Parathyroid adenoma (tissue), 2 donors: ENCODE measurements around the gene GNA12.
"Not testable (repeated sequence)": the region's sequence is repeated elsewhere in the genome, so short reads cannot be mapped to it uniquely, and the experiment has no call there.

Source experiments
- H2AFZ ChIP-seq: fragments of 300-600 bp; sonication (generic); one replicate; pipeline ENCODE4 v1.7.0; 2017; ENCODE audit warnings: antibody characterized with exemption, mild to moderate bottlenecking
- H3K27ac ChIP-seq: fragments of 300-600 bp; sonication (generic); one replicate; pipeline ENCODE4 v1.7.0; 2017
- H3K27me3 ChIP-seq: fragments of 300-600 bp; sonication (generic); one replicate; pipeline ENCODE4 v1.7.0; 2017; ENCODE audit warnings: low read length; ENCODE audit not compliant: control insufficient read depth, insufficient read depth
- H3K36me3 ChIP-seq: fragments of 300-600 bp; sonication (generic); one replicate; pipeline ENCODE4 v1.7.0; 2017; ENCODE audit warnings: low read length; ENCODE audit not compliant: control insufficient read depth, insufficient read depth
- H3K4me1 ChIP-seq: fragments of 300-600 bp; sonication (generic); one replicate; pipeline ENCODE4 v1.7.0; 2017; ENCODE audit warnings: control low read depth
- H3K4me2 ChIP-seq: fragments of 300-600 bp; sonication (generic); one replicate; pipeline ENCODE4 v1.7.0; 2017; ENCODE audit warnings: low read length
- H3K4me3 ChIP-seq: fragments of 300-600 bp; sonication (generic); one replicate; pipeline ENCODE4 v1.7.0; 2017; ENCODE audit warnings: low read depth, low read length
- H3K79me2 ChIP-seq: fragments of 300-600 bp; sonication (generic); one replicate; pipeline ENCODE4 v1.7.0; 2017; ENCODE audit warnings: control low read depth
- H3K9ac ChIP-seq: fragments of 300-600 bp; sonication (generic); one replicate; pipeline ENCODE4 v1.7.0; 2017; ENCODE audit warnings: mild to moderate bottlenecking
- H3K9me3 ChIP-seq: fragments of 300-600 bp; sonication (generic); one replicate; pipeline ENCODE4 v1.7.0; 2017; ENCODE audit warnings: low read length; ENCODE audit not compliant: control insufficient read depth
- TF ChIP-seq, protein P1 (sequence below): fragments of 300-600 bp; sonication (generic); IDR thresholded peaks from one replicate; pipeline ENCODE4 v1.7.0; 2017; ENCODE audit warnings: antibody characterized with exemption, mild to moderate bottlenecking
- donor health status: primary hyperparathyroidism.

GNA12 gene

DNA sequence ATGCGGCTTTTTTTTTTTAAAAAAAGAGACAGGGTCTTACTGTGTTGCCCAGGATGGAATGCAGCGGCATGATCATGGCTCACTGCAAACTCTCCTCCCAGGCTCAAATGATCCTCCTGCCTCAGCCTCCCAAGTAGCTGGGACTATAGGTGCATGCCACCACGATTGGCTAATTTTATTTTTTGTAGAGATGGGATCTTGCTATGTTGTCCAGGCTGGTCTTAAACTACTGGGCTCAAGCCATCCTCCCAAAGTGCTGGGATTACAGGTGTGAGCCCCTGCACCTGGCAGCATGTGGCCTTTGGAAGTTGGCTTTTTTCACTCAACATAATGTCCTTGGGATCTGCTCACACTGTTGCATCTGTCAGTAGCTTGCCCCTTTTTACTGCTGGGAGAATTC is 91.0 kb downstream of the GNA12 start:
- TF ChIP-seq, protein P1, sequence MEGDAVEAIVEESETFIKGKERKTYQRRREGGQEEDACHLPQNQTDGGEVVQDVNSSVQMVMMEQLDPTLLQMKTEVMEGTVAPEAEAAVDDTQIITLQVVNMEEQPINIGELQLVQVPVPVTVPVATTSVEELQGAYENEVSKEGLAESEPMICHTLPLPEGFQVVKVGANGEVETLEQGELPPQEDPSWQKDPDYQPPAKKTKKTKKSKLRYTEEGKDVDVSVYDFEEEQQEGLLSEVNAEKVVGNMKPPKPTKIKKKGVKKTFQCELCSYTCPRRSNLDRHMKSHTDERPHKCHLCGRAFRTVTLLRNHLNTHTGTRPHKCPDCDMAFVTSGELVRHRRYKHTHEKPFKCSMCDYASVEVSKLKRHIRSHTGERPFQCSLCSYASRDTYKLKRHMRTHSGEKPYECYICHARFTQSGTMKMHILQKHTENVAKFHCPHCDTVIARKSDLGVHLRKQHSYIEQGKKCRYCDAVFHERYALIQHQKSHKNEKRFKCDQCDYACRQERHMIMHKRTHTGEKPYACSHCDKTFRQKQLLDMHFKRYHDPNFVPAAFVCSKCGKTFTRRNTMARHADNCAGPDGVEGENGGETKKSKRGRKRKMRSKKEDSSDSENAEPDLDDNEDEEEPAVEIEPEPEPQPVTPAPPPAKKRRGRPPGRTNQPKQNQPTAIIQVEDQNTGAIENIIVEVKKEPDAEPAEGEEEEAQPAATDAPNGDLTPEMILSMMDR = no peak
- no peak overlapping the region for H2AFZ ChIP-seq

DNA sequence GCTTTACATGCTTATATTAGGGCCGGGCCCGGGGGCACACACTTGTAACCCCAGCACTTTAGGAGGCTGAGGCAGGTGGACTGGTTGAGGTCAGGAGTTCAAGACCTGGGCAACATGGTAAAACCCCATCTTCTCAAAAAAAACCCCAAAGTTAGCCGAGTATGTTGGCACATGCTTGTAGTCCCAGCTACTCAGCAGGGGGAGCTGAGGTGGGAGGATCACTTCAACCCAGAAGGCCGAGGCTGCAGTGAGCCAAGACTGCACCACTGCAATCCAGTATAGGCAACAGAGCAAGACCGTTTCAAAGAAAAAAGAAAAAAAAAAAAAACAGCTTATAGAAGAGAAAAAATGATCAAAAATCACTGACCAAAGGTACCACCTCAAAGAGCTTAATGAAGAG is 93.0 kb downstream of the GNA12 start:
- no peaks in the 10 kb centered on the region for H3K27me3 ChIP-seq
- no peak overlapping the region for H3K27ac ChIP-seq
- H3K4me3 ChIP-seq = no peak overlapping the region
- no peaks in the 10 kb centered on the region for H3K9me3 ChIP-seq
- peaks cover 15% of the 10 kb centered on the region for H3K79me2 ChIP-seq
- H3K4me2 ChIP-seq = no peak overlapping the region
- H2AFZ ChIP-seq = no peak overlapping the region
- H3K36me3 ChIP-seq = no peaks in the 10 kb centered on the region
- H3K4me1 ChIP-seq = no peaks in the 10 kb centered on the region
- TF ChIP-seq, protein P1 = no peak
- H3K9ac ChIP-seq = no peak overlapping the region

More for the DNA sequence above, 91.0 kb downstream of the GNA12 start:
- no peaks in the 10 kb centered on the region for H3K36me3 ChIP-seq
- H3K27me3 ChIP-seq = no peaks in the 10 kb centered on the region
- H3K79me2 ChIP-seq = peaks cover 13% of the 10 kb centered on the region
- H3K4me1 ChIP-seq = peaks cover 5% of the 10 kb centered on the region
- H3K9me3 ChIP-seq = no peaks in the 10 kb centered on the region
- H3K27ac ChIP-seq = no peak overlapping the region
- no peak overlapping the region for H3K9ac ChIP-seq
- H3K4me2 ChIP-seq = no peak overlapping the region
- no peak overlapping the region for H3K4me3 ChIP-seq

DNA sequence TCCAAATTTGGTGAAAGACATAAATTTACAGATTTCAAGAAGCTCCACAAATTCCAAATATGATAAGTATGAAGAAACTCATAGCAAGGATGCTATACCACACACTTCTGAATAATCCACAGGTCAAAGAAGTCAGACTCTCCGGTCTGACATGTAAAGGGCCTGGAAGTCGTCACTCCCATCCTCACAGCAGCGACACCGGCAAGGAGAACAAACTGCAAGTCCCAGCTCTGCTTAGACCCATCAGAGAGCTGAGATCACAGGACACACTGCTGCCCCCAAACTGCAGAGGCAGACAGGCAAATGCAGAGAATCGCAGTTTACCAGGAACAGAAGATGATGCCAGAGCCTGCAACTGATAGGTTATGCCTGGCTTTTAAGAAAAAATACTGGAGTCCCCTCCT is 94.1 kb downstream of the GNA12 start:
- no peak overlapping the region for H3K9ac ChIP-seq
- TF ChIP-seq, protein P1 = no peak
- H3K4me2 ChIP-seq = no peak overlapping the region
- peaks cover 15% of the 10 kb centered on the region for H3K79me2 ChIP-seq
- no peak overlapping the region for H2AFZ ChIP-seq
- no peaks in the 10 kb centered on the region for H3K9me3 ChIP-seq
- H3K4me3 ChIP-seq = no peak overlapping the region
- H3K4me1 ChIP-seq = no peaks in the 10 kb centered on the region
- H3K27me3 ChIP-seq = no peaks in the 10 kb centered on the region
- no peak overlapping the region for H3K27ac ChIP-seq
- no peaks in the 10 kb centered on the region for H3K36me3 ChIP-seq

DNA sequence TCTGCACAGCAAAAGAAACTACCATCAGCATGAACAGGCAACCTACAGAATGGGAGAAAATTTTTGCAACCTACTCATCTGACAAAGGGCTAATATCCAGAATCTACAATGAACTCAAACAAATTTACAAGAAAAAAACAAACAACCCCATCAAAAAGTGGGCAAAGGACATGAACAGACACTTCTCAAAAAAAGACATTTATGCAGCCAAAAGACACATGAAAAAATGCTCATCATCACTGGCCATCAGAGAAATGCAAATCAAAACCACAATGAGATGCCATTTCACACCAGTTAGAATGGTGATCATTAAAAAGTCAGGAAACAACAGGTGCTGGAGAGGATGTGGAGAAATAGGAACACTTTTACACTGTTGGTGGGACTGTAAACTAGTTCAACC is 95.4 kb downstream of the GNA12 start:
- peaks cover 14% of the 10 kb centered on the region for H3K79me2 ChIP-seq
- H3K9me3 ChIP-seq, H3K9ac ChIP-seq, H3K27ac ChIP-seq, H3K36me3 ChIP-seq, H3K4me2 ChIP-seq, H3K4me3 ChIP-seq, H2AFZ ChIP-seq, H3K27me3 ChIP-seq, H3K4me1 ChIP-seq: not testable (repeated sequence)

DNA sequence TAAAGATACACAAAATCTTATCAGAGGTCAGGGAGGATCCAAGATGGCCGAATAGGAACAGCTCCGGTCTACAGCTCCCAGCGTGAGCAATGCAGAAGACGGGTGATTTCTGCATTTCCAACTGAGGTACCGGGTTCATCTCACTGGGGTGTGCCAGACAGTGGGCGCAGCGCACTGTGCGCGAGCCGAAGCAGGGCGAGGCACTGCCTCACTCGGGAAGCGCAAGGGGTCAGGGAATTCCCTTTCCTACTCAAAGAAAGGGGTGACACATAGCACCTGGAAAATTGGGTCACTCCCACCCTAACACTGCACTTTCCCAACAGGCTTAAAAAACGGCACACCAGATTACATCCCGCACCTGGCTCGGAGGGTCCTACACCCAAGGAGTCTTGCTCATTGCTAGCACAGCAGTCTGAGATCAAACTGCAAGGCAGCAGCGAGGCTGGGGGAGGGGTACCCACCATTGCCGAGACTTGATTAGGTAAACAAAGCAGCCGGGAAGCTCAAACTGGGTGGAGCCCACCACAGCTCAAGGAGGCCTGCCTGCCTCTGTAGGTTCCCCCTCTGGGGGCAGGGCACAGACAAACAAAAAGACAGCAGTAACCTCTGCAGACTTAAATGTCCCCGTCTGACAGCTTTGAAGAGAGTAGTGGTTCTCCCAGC is 100.5 kb downstream of the GNA12 start:
- not testable (repeated sequence) for H3K4me3 ChIP-seq, H3K27me3 ChIP-seq, H3K9me3 ChIP-seq, H3K36me3 ChIP-seq, H3K4me2 ChIP-seq, H3K27ac ChIP-seq, H3K4me1 ChIP-seq, H2AFZ ChIP-seq, H3K9ac ChIP-seq
- H3K79me2 ChIP-seq = peaks cover 25% of the 10 kb centered on the region
